RWPE1 (cell line): Measurements from ENCODE around the gene TMEM184A.

ENCODE experiments used
- CTCF ChIA-PET: fragments of 350-600 bp; sonication (Branson Sonifier 250); formaldehyde crosslinking; extraction: SDS; loops from one replicate; lab custom pipeline; 2021; lab: Yijun Ruan, JAX
- POLR2A ChIA-PET: fragments of 400-600 bp; formaldehyde crosslinking; extraction: SDS; loops from one replicate; lab custom pipeline; 2020; ENCODE audit warnings: antibody characterized with exemption; ENCODE audit not compliant: low non-redundant PET; lab: Yijun Ruan, JAX
- DNase-seq: peaks from one replicate; pipeline ENCODE4 v3.0.0; 2012; ENCODE audit warnings: low spot score
- H3K27ac ChIP-seq: fragments of 450-650 bp; 2 replicates; pipeline ENCODE4 v1.5.1; 2017
- TF ChIP-seq, protein P1 (sequence below): fragments of 450-650 bp; conservative IDR thresholded peaks from 2 replicates; pipeline ENCODE4 v1.5.1; 2017; ENCODE audit warnings: low read depth, mild to moderate bottlenecking

TMEM184A gene

DNA sequence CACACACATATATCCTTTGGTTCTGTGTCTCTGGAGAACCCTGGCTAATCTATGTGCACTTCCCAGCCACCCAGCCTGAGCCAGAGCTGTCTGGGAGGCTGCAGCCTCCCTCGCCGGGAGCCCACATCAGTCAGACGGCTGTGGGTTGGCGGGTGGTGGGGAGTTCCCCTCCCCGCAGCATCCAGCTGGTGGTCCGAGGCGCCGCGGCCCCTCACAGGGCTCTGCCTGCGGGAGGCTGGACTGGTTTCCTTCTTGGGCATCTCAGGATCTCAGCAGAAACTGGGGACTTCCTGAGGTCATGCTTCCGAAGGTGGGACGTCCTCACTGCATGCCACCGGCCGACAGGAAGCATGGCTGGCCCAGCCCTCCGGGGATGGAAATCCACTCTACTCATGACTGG is 35.9 kb upstream of the TMEM184A start:
- ChIA-PET CTCF (no interaction called here), POLR2A (no interaction called here)
- TF ChIP-seq, protein P1, sequence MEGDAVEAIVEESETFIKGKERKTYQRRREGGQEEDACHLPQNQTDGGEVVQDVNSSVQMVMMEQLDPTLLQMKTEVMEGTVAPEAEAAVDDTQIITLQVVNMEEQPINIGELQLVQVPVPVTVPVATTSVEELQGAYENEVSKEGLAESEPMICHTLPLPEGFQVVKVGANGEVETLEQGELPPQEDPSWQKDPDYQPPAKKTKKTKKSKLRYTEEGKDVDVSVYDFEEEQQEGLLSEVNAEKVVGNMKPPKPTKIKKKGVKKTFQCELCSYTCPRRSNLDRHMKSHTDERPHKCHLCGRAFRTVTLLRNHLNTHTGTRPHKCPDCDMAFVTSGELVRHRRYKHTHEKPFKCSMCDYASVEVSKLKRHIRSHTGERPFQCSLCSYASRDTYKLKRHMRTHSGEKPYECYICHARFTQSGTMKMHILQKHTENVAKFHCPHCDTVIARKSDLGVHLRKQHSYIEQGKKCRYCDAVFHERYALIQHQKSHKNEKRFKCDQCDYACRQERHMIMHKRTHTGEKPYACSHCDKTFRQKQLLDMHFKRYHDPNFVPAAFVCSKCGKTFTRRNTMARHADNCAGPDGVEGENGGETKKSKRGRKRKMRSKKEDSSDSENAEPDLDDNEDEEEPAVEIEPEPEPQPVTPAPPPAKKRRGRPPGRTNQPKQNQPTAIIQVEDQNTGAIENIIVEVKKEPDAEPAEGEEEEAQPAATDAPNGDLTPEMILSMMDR, result no peak
- no peak overlapping the region for H3K27ac ChIP-seq
- no peak for DNase-seq

DNA sequence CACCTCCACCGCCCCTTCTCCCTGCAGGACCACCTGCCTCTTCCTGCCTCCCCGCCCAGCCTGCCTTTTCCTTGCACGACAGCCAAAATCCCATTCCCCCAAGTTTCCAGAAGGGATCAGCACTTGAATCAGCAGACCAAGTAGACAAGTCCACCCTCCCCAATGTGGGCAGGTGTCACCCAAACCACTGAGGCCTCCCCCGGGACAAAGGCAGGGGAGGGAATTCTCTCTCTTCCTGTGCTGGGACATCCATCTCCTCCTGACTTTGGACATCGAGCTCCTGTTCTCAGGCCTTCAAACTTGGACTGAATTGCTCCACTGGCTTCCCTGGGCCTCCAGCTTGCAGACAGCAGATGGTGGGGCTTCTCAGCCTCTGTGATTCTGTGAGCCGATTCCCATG is 35.4 kb upstream of the TMEM184A start:
- ChIA-PET CTCF (no interaction called here), POLR2A (no interaction called here)
- TF ChIP-seq, protein P1, result no peak
- DNase-seq, result no peak
- H3K27ac ChIP-seq, result no peak overlapping the region

DNA sequence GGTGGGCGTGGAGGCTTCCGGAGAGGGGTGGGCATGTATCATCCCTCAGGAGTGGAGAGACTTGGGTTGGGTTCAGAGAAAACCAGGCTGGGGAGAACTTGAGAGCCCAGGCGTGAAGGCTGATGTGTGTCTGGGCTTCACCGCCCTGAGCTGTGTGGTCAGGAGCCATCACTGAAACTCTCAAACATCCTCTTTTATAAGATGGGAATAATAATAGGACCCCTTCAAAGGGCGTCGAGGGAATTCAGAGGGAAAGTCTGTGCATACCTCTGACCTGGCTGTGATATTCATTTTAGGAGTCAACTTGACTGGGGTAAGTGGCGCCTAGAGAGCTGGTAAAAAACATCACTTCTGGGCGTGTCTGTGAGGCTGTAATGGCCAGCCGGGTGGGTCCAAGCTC is 34.9 kb upstream of the TMEM184A start:
- TF ChIP-seq, protein P1, result no peak
- no peak for DNase-seq
- POLR2A ChIA-PET, result no interaction called here
- H3K27ac ChIP-seq, result no peak overlapping the region
- CTCF ChIA-PET, result no interaction called here

DNA sequence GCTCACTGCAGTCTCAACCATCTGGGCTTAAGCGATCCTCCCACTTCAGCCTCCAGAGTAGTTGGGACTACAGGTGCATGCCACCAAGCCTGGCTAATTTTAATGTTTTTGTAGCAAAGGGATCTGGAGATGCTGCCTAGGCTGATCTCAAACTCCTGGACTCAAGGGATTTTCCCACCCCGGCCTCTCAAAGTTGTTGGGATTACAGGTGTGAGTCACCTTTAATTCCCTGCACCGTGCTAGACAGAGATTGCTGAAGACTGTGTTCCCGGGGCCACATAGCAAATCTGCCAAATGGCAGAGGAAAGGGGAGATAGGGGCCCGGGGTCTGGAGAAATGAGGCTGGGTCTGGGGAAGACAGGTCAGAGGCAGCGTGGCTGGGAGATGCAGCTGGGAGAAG is 34.5 kb upstream of the TMEM184A start:
- H3K27ac ChIP-seq, result no peak overlapping the region
- no peak for DNase-seq
- TF ChIP-seq, protein P1, result no peak
- ChIA-PET CTCF (no interaction called here), POLR2A (no interaction called here)

DNA sequence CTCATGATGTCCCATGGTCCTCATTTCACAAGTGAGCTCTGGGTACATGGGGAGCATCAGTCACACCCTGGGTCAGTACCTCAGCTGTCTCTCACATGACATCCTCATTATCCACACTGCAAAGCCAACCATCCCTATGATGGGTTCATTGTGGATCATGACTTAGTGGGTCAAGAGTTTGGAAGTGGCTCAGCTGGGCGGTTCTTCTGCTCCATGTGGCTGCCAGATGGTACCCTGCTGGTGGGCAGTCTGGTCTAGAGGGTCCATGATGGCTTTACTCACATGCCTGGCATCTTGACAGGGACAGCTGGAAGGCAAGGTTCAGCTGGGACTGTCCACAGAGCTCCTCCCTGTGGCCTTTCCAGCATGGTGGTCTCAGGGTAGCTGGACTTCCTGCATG is 33.0 kb upstream of the TMEM184A start:
- ChIA-PET CTCF (no interaction called here), POLR2A (no interaction called here)
- TF ChIP-seq, protein P1, result no peak
- H3K27ac ChIP-seq, result no peak overlapping the region
- DNase-seq, result no peak

DNA sequence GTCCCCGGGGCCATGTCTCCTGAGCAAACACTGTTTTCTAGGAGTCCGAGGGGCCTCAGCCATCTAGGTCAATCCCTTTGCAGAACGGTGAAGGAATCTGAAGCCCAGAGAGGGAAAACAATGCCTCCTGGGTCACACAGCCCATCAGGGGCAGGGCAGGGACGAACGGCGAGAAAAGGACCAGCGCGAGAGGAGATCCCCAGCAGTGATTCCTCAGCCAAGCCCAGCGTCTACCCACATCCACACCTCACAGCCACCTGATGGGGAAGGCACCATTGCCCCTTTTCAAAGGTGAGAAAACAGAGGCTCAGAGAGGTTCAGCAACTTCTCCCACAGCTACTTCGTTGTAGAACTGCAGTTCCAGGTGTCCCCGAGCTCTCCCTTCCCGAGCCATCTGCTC is 31.7 kb upstream of the TMEM184A start:
- DNase-seq, result no peak
- no peak overlapping the region for H3K27ac ChIP-seq
- CTCF ChIA-PET, result interaction anchor here (0.7 kb wide), 1 partner anchor 290 kb away, joined by 4 read pairs; no protein-coding TSS in a partner anchor
- POLR2A ChIA-PET, result no interaction called here
- TF ChIP-seq, protein P1, result no peak
